Panc1 (cell line): ENCODE measurements around the gene CLTC. TPM values are rescaled to one million over a fixed set of nuclear protein-coding genes. Genes with fewer than 3 reads are reported as not detected.
A peak's percentile ranks its signal among the peaks of the same experiment; 100 is the strongest.

ENCODE experiments used
- ATAC-seq: fragments of 200-7000 bp; cut with Tn5 transposase; 2 replicates; pipeline ENCODE4 v1.9.1; 2020; ENCODE audit warnings: mild to moderate bottlenecking, moderate library complexity
- BruUV-seq: library from RNA; stranded (reverse); fragments of 400-500 nt; replicated peaks from 2 replicates; lab custom pipeline; 2021; lab: Mats Ljungman, UMichigan
- CTCF ChIA-PET: fragments of 300-600 bp; sonication (Branson Sonifier 250); formaldehyde crosslinking; loops from one replicate; lab custom pipeline; 2022; ENCODE audit warnings: antibody characterized with exemption; lab: Charles Lee
- POLR2A ChIA-PET: fragments of 300-600 bp; sonication (Branson Sonifier 250); formaldehyde crosslinking; loops from one replicate; lab custom pipeline; 2022; ENCODE audit warnings: antibody characterized with exemption; lab: Charles Lee
- DNase-seq: peaks from one replicate; pipeline ENCODE4 v3.0.0-alpha.2; 2010; ENCODE audit warnings: low read depth, low spot score
- H3K27ac ChIP-seq: 2 replicates; pipeline ENCODE4 v1.5.1; 2011; ENCODE audit warnings: mild to moderate bottlenecking, low read length, inconsistent platforms
- H3K27me3 ChIP-seq: fragments of 200-500 bp; sonication (Bioruptor generic); 2 replicates; pipeline ENCODE4 v1.6.0; 2014; ENCODE audit warnings: low read length, inconsistent platforms; ENCODE audit not compliant: control insufficient read depth, insufficient read depth
- H3K36me3 ChIP-seq: fragments of 200-500 bp; sonication (Bioruptor generic); 2 replicates; pipeline ENCODE4 v1.5.1; 2014; ENCODE audit warnings: inconsistent platforms, mild to moderate bottlenecking, low read length, moderate library complexity; ENCODE audit not compliant: control insufficient read depth, insufficient read depth
- H3K4me1 ChIP-seq: 2 replicates; pipeline ENCODE4 v1.5.1; 2011; ENCODE audit warnings: inconsistent platforms, mild to moderate bottlenecking, low read length, moderate library complexity; ENCODE audit not compliant: control insufficient read depth, insufficient read depth
- H3K4me3 ChIP-seq, 2 experiments: 2 replicates each; pipeline ENCODE4 v1.5.1; 2011 to 2012; ENCODE audit warnings: low read depth in 2 of 2, low read length in 2 of 2, mild to moderate bottlenecking in 2 of 2, inconsistent platforms in 1 of 2, moderate library complexity in 1 of 2
- H3K9me3 ChIP-seq: fragments of 200-500 bp; sonication (Bioruptor generic); 2 replicates; pipeline ENCODE4 v1.5.1; 2014; ENCODE audit warnings: low read depth, mild to moderate bottlenecking, inconsistent platforms, low read length, moderate library complexity; ENCODE audit not compliant: control insufficient read depth, insufficient read depth
- CTCF ChIP-seq: fragments of 450-650 bp; IDR thresholded peaks from 2 replicates; pipeline ENCODE4 v1.5.1; 2017; ENCODE audit warnings: mild to moderate bottlenecking
- POLR2AphosphoS5 ChIP-seq: IDR thresholded peaks from 2 replicates; pipeline ENCODE4 v1.6.1; 2012; ENCODE audit warnings: mild to moderate bottlenecking, low read depth, low read length, moderate library complexity
- REST ChIP-seq, 2 experiments: IDR thresholded peaks; 2 replicates each; pipeline ENCODE4 v1.6.1; 2011 to 2012; ENCODE audit warnings: low read depth in 2 of 2, control low read depth in 1 of 2, low read length in 1 of 2, mild to moderate bottlenecking in 1 of 2, moderate library complexity in 1 of 2; ENCODE audit not compliant: insufficient read depth in 1 of 2
- SIN3A ChIP-seq: IDR thresholded peaks from 2 replicates; pipeline ENCODE4 v1.6.1; 2012; ENCODE audit warnings: low read depth, mild to moderate bottlenecking, low read length, moderate library complexity, borderline replicate concordance; ENCODE audit not compliant: insufficient read depth
- TCF7L2 ChIP-seq: IDR thresholded peaks from 2 replicates; pipeline ENCODE4 v1.6.1; 2011; ENCODE audit warnings: mild to moderate bottlenecking, low read depth, low read length, inconsistent platforms
- in situ Hi-C: cut with HindIII; loops from 2 replicates; pipeline ENCODE4 v1.10.0; 2016; ENCODE audit warnings: low sequenced_read_pairs, low pct_unique_long_range_greater_than_20kb
- intact Hi-C: fragments of 100-400 bp; cut with micrococcal nuclease; formaldehyde crosslinking; loops from one replicate; pipeline ENCODE4 v1.10.0; 2022; ENCODE audit not compliant: unreplicated experiment
- total RNA-seq: library from RNA; stranded (reverse); gene quantifications from one replicate; pipeline ENCODE4 v1.2.1, GENCODE V29; 2021; ENCODE audit not compliant: unreplicated experiment

Gene CLTC
- total RNA-seq, 1 experiment from 2014 or later: 221 TPM

- Histone ChIP-seq H3K9me3 (no peaks in the 10 kb centered on the region), H3K36me3 (peaks cover 17% of the 10 kb centered on the region), H3K27ac (0 out of 2 replicates have a peak overlapping the region, but pooled peaks have one; percentile 99), H3K4me1 (peaks cover 16% of the 10 kb centered on the region), H3K27me3 (no peaks in the 10 kb centered on the region), H3K4me3 (peak overlapping the region in 1 of 2 experiments; percentile 98; a peak in 1 of 4 replicates)
- no peak for ATAC-seq
- no TSS peak for BruUV-seq
- ChIA-PET POLR2A (interaction anchor here (0.5 to 0.6 kb wide), 2 partner anchors 17 to 219 kb away, joined by 3 read pairs; no protein-coding TSS in a partner anchor), CTCF (no interaction called here)
- TF ChIP-seq CTCF: no peak
- no peak for TF ChIP-seq REST (IDR thresholded peaks at IDR 0.05; ENCODE audit: insufficient read depth in 1 of 2, low read depth in 2 of 2, low read length in 1 of 2)
- TF ChIP-seq POLR2AphosphoS5: no peak
- no peak for TF ChIP-seq TCF7L2
- TF ChIP-seq SIN3A: no peak
- DNase-seq: no peak
- intact Hi-C loops: no loop called here
- in situ Hi-C loops: no loop called here
Measured at GRCh38 chr17:59617156-59617732, 2.5 kb upstream of the CLTC start.

- intact Hi-C loops: no loop called here
- POLR2A ChIA-PET: interaction anchor here (0.5 to 0.7 kb wide), 8 partner anchors 9 to 1498 kb away, joined by 3 to 6 read pairs (median 5); no protein-coding TSS in a partner anchor
- Histone ChIP-seq H3K27ac (peak overlapping the region; percentile 99), H3K4me1 (peaks cover 29% of the 10 kb centered on the region), H3K9me3 (no peaks in the 10 kb centered on the region), H3K36me3 (peaks cover 17% of the 10 kb centered on the region), H3K4me3 (peak overlapping the region; percentile 91 to 98), H3K27me3 (no peaks in the 10 kb centered on the region)
- TF ChIP-seq TCF7L2 (no peak), CTCF (no peak), REST (IDR thresholded peaks at IDR 0.05; ENCODE audit: insufficient read depth in 1 of 2, low read depth in 2 of 2, low read length in 1 of 2) (no peak), SIN3A (no peak), POLR2AphosphoS5 (no peak)
- no peak for DNase-seq
- BruUV-seq: no TSS peak
- CTCF ChIA-PET: no interaction called here
- ATAC-seq: no peak
- in situ Hi-C loops: no loop called here
Measured at GRCh38 chr17:59619035-59619297, 729 bp upstream of the CLTC start.
